ENCODE measurements around the gene CD1B.

GRCh38 chr1:158366783-158367182, 35.5 kb upstream of the CD1B start:
- TF ChIP-seq, protein P1, sequence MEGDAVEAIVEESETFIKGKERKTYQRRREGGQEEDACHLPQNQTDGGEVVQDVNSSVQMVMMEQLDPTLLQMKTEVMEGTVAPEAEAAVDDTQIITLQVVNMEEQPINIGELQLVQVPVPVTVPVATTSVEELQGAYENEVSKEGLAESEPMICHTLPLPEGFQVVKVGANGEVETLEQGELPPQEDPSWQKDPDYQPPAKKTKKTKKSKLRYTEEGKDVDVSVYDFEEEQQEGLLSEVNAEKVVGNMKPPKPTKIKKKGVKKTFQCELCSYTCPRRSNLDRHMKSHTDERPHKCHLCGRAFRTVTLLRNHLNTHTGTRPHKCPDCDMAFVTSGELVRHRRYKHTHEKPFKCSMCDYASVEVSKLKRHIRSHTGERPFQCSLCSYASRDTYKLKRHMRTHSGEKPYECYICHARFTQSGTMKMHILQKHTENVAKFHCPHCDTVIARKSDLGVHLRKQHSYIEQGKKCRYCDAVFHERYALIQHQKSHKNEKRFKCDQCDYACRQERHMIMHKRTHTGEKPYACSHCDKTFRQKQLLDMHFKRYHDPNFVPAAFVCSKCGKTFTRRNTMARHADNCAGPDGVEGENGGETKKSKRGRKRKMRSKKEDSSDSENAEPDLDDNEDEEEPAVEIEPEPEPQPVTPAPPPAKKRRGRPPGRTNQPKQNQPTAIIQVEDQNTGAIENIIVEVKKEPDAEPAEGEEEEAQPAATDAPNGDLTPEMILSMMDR (IDR thresholded peaks at IDR 0.05): no peak
- TF ChIP-seq POLR2A (IDR thresholded peaks at IDR 0.05): no peak
